Neural crest cell (in vitro differentiated cells): Measurements from ENCODE around the gene GABRG3. TPM values are rescaled to one million over a fixed set of nuclear protein-coding genes. Genes with fewer than 3 reads are reported as not detected.

Experiments used
- DNase-seq: peaks from one replicate; pipeline ENCODE4 v3.0.0; 2021; ENCODE audit warnings: low read depth, mixed read lengths, low spot score
- H3K27ac Mint-ChIP-seq: one replicate; pipeline ENCODE4 v1.8.0; 2021; ENCODE audit warnings: mild to moderate bottlenecking, mixed read lengths; ENCODE audit not compliant: unreplicated experiment
- H3K27me3 Mint-ChIP-seq: 2 replicates; pipeline ENCODE4 v1.8.0; 2021; ENCODE audit warnings: low read depth, mild to moderate bottlenecking, mixed read lengths
- H3K36me3 Mint-ChIP-seq: 2 replicates; pipeline ENCODE4 v1.8.0; 2021; ENCODE audit warnings: low read depth, mild to moderate bottlenecking, mixed read lengths
- H3K4me1 Mint-ChIP-seq: 2 replicates; pipeline ENCODE4 v1.8.0; 2021; ENCODE audit warnings: mixed read lengths
- H3K4me3 Mint-ChIP-seq: one replicate; pipeline ENCODE4 v1.8.0; 2021; ENCODE audit warnings: mild to moderate bottlenecking, mixed read lengths
- H3K9me3 Mint-ChIP-seq: 2 replicates; pipeline ENCODE4 v1.8.0; 2021; ENCODE audit warnings: mixed read lengths
- CTCF ChIP-seq: fragments of 200-600 bp; sonication (generic); conservative IDR thresholded peaks from 2 replicates; pipeline ENCODE4 v1.5.0; 2021; ENCODE audit warnings: antibody characterized with exemption, mild to moderate bottlenecking
- total RNA-seq: library from RNA; stranded (reverse); gene quantifications from 2 replicates; pipeline ENCODE4 v1.2.1, GENCODE V29; 2021

The GABRG3 gene
- total RNA-seq, 1 donor from 2014 or later: 4.5 TPM

GRCh38 chr15:27223179-27223578, 252.2 kb downstream of the GABRG3 start:
- no peaks in the 10 kb centered on the region for H3K27me3 Mint-ChIP-seq
- TF ChIP-seq CTCF: no peak
- no peak for DNase-seq

GRCh38 chr15:27231811-27232210, 260.8 kb downstream of the GABRG3 start:
- Mint-ChIP-seq H3K4me3 (no peak overlapping the region), H3K27ac (no peak overlapping the region), H3K9me3 (no peaks in the 10 kb centered on the region), H3K4me1 (peaks cover 7% of the 10 kb centered on the region), H3K36me3 (no peaks in the 10 kb centered on the region), H3K27me3 (no peaks in the 10 kb centered on the region)
- TF ChIP-seq CTCF: no peak
- no peak for DNase-seq

More at GRCh38 chr15:27223179-27223578, 252.2 kb downstream of the GABRG3 start:
- Mint-ChIP-seq H3K36me3 (no peaks in the 10 kb centered on the region), H3K4me3 (no peak overlapping the region), H3K27ac (no peak overlapping the region), H3K4me1 (no peaks in the 10 kb centered on the region), H3K9me3 (no peaks in the 10 kb centered on the region)

GRCh38 chr15:27232876-27233275, 261.9 kb downstream of the GABRG3 start:
- TF ChIP-seq CTCF: no peak
- DNase-seq: no peak
- Mint-ChIP-seq H3K27me3 (no peaks in the 10 kb centered on the region), H3K4me1 (peaks cover 18% of the 10 kb centered on the region), H3K36me3 (no peaks in the 10 kb centered on the region), H3K27ac (no peak overlapping the region), H3K4me3 (no peak overlapping the region), H3K9me3 (no peaks in the 10 kb centered on the region)

- Mint-ChIP-seq H3K27me3 (no peaks in the 10 kb centered on the region), H3K4me1 (peaks cover 28% of the 10 kb centered on the region), H3K9me3 (no peaks in the 10 kb centered on the region), H3K4me3 (no peak overlapping the region), H3K27ac (no peak overlapping the region), H3K36me3 (no peaks in the 10 kb centered on the region)
- DNase-seq: no peak
- TF ChIP-seq CTCF: no peak
Observed at GRCh38 chr15:27234593-27234992, 263.6 kb downstream of the GABRG3 start.

- Mint-ChIP-seq H3K27ac (no peak overlapping the region), H3K27me3 (no peaks in the 10 kb centered on the region)
Observed at GRCh38 chr15:27235161-27235560, 264.2 kb downstream of the GABRG3 start.

More at GRCh38 chr15:27235161-27235560, 264.2 kb downstream of the GABRG3 start:
- Mint-ChIP-seq H3K4me3 (no peak overlapping the region), H3K36me3 (no peaks in the 10 kb centered on the region), H3K4me1 (peaks cover 28% of the 10 kb centered on the region), H3K9me3 (no peaks in the 10 kb centered on the region)
- DNase-seq: no peak
- no peak for TF ChIP-seq CTCF
